ENCODE data around the gene PBOV1.
"Not testable (repeated sequence)": the region's sequence is repeated elsewhere in the genome, so short reads cannot be mapped to it uniquely, and the experiment has no call there.

The PBOV1 gene

GRCh38 chr6:138235693-138236092, 17.4 kb upstream of the PBOV1 start:
- DNase-seq: no peak

GRCh38 chr6:138235205-138235604, 16.9 kb upstream of the PBOV1 start:
- no peak for DNase-seq

- DNase-seq: no peak
Observed at GRCh38 chr6:138234363-138234762, 16.1 kb upstream of the PBOV1 start.

- no peak for DNase-seq
Observed at GRCh38 chr6:138231381-138231886, 13.1 kb upstream of the PBOV1 start.

GRCh38 chr6:138230759-138231380, 12.6 kb upstream of the PBOV1 start:
- no peak for DNase-seq

- no peak for DNase-seq
Observed at GRCh38 chr6:138230221-138230620, 11.9 kb upstream of the PBOV1 start.

GRCh38 chr6:138229663-138230179, 11.4 kb upstream of the PBOV1 start:
- no peak for DNase-seq

GRCh38 chr6:138229072-138229471, 10.8 kb upstream of the PBOV1 start:
- DNase-seq: no peak

GRCh38 chr6:138227316-138227781, 9.1 kb upstream of the PBOV1 start:
- no peak for DNase-seq

GRCh38 chr6:138226700-138227315, 8.5 kb upstream of the PBOV1 start:
- no peak for DNase-seq

GRCh38 chr6:138225953-138226352, 7.7 kb upstream of the PBOV1 start:
- no peak for DNase-seq

GRCh38 chr6:138222901-138223546, 4.7 kb upstream of the PBOV1 start:
- DNase-seq: no peak

- no peak for DNase-seq
Observed at GRCh38 chr6:138219901-138220300, 1.6 kb upstream of the PBOV1 start.

- DNase-seq: no peak
Observed at GRCh38 chr6:138219398-138219797, 1.1 kb upstream of the PBOV1 start.

- no peak for DNase-seq
Observed at GRCh38 chr6:138215093-138215782, 3.1 kb downstream of the PBOV1 start.

GRCh38 chr6:138212530-138212929, 5.8 kb downstream of the PBOV1 start:
- DNase-seq: not testable (repeated sequence)

GRCh38 chr6:138211601-138212000, 6.7 kb downstream of the PBOV1 start:
- DNase-seq: no peak

GRCh38 chr6:138211048-138211581, 7.2 kb downstream of the PBOV1 start:
- no peak for DNase-seq

- DNase-seq: no peak
Observed at GRCh38 chr6:138206862-138207261, 11.4 kb downstream of the PBOV1 start.

GRCh38 chr6:138205437-138206094, 12.7 kb downstream of the PBOV1 start:
- DNase-seq: no peak

GRCh38 chr6:138204792-138205384, 13.4 kb downstream of the PBOV1 start:
- no peak for DNase-seq

GRCh38 chr6:138204303-138204702, 14.0 kb downstream of the PBOV1 start:
- no peak for DNase-seq

All from activated CD8-positive, alpha-beta memory T cell treated with anti-CD3 and anti-CD28 coated beads for 24 hours (primary cell).